Stimulated activated CD4-positive, alpha-beta T cell treated with anti-CD3 and anti-CD28 coated beads, Interleukin-12 subunit alpha, Interleukin-12 subunit beta, amount 100 ng/mL, for 24 hours (primary cell): ENCODE results near the gene PANK4.

Source experiments
- DNase-seq, 2 experiments: peaks; one replicate each; pipeline ENCODE4 v3.0.0-alpha.2; 2020; ENCODE audit warnings: low read depth in 2 of 2

Gene PANK4

DNA sequence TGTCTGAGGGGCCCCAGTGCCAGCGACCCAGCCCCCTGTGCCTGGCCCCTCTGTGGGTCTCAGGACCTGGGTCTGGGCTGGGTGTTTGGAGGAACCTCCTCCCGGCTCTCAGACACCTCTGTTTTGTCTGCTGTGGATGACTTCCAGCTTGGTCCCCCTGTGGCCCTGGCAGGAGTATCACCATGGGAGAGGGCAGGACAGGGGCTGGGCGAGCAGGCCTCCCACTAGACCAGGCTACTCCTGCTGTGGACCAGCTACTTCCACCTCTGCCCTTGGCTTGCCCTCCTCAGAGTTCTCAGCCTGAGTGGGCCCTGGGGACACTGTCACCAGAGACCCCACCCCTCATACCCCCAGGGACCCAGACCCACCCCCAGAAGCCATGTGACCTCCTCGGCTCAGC lies 28.5 kb downstream of the PANK4 start:
- DNase-seq: no peak

DNA sequence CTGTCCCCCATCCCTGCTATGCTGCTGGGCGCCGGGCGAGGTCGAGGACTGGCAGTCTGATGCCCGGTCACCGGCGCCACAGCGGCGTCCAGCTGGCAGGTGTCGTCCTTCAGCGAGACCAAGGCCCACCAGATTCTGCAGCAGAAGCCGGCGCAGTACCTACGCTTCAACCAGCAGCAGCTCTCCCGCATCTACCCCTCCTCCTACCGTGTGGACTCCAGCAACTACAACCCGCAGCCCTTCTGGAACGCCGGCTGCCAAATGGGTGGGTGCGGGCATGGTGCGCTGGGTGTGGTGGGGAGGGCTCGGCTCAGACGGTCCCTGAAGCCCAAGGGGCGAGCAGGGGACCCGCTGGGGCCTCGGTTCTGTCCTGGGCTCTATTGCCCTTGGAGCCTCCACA lies 29.6 kb downstream of the PANK4 start:
- DNase-seq: no peak

DNA sequence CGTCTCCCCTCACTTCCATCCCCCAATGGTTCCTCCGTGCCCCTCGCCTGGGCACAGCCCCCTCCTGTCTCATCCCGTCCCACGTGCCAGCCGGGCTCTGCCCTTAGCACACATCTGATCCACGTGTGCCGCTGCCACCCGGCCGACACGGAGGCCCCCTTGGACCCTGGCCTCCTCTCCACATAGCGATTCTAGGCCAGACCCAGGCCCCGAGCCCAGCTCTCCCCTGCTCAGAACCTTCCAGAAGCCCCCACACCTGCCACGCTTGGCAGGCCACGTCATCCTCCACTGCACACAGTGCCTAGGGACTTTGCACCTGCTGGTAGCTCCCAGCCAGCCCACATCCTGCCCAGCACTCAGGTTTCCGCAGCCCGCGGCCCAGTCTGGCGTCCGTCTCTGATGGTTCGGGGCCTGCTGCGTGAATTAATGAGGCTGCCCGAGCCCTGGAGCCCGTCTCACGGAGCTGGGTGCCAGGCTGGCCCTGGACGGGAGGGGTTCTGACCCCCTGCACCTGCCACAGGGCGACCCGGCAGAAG lies 30.2 kb downstream of the PANK4 start:
- DNase-seq: no peak

DNA sequence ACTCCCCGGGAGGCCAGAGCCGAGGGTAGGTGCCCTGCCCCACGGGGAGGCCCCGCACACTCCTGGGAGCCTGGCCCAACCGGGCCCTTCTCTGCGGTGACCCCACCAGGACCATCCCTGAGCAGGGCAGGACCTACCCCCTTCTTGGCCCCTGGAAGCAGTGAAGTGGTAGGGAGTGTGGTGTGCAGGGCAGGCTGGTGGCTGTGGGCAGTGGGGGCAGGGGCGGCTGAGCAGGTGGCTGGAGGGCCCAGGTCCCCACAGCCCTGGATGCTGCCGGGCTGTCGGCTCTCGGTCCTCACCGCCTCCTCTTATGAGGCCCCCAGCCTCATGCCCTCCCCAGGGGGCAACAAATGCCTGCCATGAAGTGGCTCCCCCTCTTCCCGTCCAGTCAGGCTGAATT lies 30.9 kb downstream of the PANK4 start:
- DNase-seq: no peak

DNA sequence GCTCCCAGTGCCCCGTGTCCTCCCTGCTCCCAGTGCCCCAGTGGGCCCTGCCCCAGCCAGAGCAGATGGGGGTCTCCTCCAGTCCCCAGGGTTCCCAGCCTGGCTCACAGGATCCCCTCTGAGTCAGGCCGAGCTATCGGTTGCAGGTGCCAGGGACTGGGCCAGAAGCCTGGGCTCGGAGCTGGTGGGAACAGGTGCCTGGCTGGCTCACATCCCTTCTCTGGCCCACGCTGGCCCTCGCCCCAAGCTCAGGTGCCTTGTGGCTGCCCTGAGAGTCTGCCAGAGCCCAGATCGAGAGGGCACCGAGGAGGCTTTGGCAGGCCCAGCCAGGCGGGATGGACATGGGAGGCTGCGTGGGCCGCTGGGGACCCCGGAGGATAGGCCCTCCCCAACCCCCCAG lies 31.4 kb downstream of the PANK4 start:
- no peak for DNase-seq

DNA sequence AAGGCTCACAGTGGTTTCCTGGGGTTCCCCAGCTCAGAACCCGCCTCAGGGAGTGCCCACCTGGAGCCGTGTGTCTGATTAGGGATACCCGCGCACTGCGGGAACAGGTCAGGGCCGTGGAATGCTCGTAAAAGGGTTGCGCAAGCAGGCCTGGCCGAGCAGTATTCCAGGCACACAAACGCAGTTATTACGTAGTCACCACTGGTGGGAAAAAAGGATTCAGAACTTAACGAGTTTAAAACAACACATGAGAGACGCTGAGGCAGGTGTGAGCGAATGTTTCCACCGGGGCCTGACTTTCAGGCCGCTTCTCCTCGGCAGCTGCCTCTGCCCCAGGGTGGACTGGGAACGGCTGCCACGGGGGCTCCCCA lies 32.1 kb downstream of the PANK4 start:
- no peak for DNase-seq

DNA sequence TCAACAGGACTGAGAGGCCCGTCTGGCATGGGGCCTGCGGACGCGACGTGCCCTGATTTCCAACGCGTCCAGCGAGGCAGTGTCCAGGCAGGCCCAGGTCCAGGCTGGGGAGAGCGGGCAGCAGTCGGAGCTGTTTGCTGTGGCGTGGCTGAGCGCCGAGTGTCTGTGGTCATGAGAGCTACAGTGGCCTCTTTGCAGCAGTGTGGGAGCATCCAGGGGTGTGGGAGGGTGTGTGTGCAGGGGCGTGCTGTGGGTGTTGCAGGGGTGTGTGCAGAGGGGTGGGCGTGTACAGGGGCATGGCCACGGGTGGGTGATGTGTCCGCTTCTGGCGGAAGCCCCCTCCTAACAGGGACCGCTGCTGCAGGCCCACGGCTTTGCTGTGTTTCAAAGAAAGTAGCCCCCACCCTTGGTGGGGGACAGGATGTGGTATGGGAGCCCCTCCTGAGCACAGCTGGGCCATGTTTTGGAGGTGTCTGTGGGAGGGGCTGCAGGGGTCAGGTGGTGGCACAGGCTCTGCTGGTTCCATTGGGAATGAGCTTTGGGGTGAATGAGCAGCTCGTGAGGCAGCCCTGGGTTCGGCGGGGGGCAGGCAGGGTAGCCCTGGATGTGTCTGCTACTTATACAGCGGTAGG lies 32.6 kb downstream of the PANK4 start:
- no peak for DNase-seq

DNA sequence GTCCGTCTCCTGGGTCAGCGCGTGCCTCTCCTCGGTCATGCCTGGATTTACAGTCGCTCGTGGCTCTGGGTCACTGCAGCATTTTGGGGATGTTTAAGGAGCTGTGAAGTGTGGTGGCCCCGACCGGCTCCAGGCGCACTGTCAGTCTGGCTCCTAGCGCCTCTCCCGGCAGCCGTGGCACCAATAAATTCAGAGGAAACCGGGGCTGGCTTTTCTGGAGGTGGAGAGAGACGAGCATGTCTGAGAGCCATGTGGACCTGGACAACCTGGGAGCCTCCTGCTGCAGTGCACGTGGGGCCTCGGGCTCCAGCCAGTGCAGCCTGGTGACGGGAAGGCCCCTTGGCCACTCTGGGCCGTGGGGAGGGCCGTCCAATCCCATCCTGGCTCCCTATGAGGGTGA lies 33.2 kb downstream of the PANK4 start:
- no peak for DNase-seq

DNA sequence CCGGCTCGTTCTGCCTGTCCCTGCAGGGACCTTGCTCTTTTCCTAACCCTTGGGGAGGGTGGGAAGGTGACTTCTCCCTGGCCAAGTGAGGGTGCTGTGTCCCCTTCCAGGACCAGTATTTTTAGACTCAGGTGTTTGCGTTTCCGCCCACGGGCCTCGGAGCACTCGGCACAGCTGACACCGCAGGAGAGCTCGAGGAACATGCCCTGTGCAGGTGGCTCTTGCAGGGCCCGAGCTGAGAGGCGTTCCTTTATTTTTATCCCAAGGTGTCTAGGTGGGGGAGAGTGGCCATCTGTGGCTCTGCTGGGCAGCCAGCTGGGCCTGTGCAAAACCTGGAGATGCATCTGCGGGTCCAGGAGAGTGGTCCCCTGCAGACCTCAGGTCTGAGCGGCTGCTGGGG lies 34.3 kb downstream of the PANK4 start:
- no peak for DNase-seq

DNA sequence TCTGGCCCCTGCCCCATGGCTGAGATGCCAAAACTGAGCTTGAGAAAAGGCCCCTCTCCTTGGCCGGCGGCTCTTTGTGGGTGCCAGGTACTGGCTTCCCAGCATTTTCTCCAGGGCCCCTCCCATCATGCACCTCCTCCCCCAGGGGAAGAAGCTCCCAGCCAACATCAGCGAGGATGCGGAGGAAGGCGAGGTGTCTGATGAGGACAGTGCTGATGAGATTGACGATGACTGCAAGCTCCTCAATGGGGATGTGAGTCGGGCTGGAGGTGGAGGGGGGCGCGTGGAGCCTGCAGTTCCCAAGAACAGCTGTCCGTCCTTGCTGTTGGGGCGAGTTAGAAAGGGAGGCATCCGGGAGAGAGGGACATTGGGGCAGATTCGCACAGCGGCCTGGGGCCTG lies 36.8 kb downstream of the PANK4 start:
- DNase-seq: no peak

DNA sequence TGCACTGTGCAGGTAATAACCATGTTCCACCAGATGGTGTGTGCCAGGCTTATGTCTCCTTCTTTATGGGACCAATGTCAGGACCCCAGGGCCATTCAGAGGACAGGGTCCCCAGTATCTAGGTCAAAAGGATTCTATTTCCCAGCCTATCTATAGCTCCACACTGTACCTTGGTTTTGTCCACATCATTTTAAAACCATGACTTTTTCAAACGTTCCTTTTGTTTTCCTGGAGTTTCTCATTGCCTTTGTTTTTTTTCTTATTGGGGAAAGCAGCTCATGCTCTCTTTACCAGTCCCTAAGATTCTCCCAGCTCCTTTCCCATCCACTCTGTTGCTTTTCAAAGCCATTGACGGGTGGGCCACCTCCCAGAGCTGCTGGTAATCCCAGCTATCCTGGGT lies 37.7 kb downstream of the PANK4 start:
- DNase-seq: no peak

DNA sequence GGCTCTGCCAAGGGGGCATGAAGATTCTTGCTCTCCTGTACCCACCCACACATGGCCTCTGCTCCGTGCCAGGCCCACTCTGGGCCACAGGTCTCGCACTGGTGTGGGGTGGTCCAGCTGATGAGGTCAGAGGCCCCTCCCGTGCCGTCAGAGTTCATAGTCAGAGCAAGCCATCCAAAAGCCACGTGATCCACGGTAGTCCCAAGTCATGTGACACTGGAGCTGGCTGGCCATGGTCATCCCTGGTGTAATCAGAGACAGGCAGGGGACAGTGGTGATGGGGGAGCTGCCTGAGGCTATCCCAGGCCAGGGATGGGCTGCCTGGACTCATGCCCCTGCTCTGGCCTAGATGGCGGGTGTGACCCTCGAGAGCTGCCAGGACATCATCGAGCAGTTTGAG lies 39.8 kb downstream of the PANK4 start:
- DNase-seq: no peak

DNA sequence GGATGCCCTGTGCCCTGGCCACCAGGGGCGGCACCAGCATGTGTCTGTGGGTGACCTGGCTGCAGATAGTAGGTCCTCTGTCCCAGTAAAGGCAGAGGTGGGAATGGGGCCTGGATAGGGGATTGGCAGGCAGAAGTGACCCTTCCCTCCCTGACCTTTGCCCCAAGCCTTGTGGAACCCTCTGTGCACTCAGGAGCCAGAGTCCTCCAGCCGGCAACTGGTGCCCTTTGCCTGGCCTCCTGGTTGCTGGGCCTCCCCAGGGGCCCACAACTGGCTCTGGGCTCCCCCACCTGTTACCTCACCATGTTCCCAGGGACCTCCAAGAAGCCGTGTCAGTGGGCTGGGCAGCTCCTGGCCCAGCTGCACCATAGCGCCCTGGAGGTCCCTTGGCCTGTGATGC lies 40.4 kb downstream of the PANK4 start:
- DNase-seq: no peak

DNA sequence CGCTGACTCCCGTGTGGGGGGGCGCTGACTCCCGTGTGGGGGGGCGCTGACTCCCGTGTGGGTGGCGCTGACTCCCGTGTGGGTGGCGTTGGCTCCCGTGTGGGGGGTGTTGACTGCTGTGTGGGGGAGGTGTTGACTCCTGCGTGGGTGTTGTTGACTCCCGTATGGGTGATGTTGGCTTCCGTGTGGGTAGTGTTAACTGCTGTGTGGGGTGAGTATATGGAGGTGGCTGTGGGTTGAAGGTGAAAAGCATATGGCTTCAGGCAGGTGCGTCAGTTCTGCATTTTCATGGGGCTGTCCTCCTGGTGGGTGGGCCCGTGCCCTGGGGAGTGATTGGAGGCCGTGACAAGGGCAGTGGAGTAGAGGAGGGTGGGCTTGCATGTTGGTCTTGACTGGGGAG lies 42.4 kb downstream of the PANK4 start:
- no peak for DNase-seq

DNA sequence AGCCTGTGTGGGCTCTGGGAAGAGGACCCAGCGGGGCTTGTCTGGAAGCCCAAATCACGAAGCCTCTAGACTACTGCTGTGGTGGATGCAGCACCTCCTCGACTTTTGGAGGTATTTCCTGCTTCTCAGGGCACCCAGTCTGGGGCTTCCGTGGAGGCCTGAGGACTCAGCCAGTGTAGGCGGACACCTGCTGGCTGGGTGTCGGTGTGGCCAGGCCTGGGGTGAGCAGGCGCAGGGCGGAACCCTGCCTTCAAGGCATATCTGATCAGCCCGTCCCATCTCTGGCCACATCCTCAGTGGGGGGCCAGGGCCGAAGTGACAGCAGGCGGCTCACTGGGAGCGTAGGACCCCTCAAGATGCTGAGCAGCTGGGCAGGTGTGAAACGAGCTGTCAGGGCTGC lies 43.4 kb downstream of the PANK4 start:
- no peak for DNase-seq

DNA sequence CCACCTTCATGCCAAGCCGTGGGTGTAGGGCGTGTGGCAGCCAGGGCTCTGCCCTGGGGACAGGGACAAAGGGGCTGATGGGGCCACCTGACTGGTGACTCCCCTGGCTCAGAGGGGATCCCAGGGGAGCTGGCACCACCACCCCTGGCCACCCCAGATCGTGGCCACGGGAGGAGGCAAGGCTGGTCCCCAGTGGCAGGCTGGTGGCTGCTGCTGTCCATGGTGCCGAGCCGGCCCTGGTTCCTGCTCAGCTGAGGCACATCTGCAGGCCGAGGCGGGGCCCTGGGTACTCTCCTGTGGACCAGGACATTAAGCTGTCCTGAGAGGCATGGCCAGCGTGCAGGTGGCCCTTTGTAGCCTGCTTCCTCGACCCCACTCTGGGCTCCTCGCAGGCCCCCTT lies 43.8 kb downstream of the PANK4 start:
- no peak for DNase-seq

DNA sequence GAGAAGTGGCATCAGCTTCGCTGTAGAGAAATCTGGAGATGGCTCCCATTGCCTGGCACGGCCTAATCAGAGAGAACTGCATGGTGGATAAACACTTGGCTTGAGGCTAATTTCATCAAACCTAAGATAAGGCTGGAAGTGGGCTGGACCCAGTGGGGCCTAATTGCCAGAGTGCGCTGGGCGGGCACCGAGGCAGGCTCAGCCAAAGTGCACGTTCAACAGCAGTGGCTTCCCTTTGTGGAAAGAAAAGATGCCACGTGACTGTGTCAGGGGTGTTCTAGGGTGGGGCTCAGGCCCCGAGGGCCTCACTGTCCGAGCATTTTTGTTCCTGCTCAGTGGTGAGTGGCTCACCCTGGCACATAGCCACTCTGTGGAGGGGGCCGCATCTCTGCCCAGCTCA lies 44.5 kb downstream of the PANK4 start:
- no peak for DNase-seq

DNA sequence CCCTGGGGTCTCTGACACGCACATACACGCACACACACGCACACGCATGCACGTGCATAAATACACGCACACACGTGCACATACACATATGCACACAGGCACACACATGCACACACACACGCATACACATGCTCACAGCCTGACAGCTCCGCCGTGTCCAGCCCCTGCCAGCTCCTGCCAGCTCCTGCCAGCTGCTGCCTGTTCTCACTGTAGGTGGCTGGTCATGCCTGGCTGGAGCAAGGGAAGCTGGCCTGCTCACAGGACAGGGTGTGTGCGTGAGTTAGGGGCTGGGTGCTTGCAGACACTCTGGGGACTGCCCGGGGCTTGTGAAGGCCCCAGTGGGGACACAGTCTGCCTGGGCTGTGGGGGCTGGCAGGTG lies 45.4 kb downstream of the PANK4 start:
- DNase-seq: no peak

DNA sequence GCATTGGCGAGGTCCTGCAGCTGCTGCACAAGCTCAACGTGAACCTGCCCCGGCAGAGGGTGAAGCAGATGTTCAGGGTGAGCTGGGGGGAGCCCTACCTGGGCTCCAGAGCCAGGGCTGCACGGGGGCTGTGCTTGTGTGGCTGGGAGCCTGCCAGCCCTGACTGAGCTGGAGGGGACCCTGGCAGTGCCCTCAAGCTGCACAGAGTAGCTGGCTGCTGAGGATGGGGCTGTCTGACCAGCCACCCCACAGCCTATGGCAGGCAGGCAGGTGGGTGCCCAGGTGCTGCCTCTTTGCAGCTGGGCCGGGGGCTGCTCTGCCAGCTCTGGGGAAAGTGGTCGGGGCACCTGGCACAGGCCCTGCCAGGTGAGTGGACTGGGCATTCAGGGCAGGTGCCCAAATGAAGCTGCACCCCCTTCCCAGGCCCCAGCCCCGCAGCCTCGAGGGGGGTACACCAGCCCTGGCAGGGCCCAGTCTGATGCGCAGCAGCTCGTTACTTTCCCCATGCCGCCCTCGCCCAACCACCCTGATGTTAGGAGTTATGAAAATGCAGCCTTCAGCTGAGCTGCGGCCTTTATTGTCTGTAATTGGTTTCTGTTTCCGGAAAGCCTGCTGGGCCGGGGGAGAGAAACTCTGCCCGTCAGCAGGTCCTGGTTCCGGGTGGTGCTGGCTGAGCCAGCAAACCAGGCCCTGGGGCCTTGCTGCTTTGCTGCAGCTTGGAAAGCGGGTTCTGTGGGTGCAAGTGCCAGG lies 46.0 kb downstream of the PANK4 start:
- DNase-seq: no peak

DNA sequence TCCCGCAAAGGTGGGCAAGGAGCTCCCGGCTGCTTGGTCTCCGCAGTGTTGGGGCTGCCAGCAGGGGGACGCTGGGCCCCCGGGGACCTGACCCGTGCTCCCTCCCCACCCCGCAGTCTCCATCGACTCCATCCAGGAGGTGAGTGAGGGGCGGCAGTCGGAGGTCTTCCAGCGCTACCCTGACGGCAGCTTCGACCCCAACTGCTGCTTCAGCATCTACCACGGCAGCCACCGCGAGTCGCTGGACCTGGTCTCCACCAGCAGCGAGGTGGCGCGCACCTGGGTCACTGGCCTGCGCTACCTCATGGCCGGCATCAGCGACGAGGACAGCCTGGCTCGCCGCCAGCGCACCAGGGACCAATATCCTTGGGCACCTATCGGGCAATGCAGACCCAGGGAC lies 46.8 kb downstream of the PANK4 start:
- no peak for DNase-seq

DNA sequence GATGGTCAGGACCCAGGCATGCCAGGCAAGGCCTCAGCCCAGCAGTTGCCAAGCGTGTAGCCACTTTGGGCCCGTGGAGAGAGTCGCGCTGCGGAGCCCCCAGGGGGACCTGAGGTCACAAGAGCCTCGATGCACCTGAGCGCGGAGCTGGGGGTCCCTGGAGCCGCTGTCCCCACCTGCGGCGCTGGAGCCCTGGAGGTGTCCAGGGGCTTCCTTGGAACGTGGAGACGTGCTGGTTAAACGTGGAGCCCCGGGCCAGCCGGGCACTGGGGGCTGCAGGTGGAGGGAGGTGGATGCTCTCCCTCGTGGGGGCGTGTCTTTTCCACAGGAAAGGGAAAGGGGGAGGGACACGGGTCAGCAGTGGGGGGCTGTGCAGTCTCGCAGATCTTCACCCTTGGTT lies 47.2 kb downstream of the PANK4 start:
- DNase-seq: no peak

DNA sequence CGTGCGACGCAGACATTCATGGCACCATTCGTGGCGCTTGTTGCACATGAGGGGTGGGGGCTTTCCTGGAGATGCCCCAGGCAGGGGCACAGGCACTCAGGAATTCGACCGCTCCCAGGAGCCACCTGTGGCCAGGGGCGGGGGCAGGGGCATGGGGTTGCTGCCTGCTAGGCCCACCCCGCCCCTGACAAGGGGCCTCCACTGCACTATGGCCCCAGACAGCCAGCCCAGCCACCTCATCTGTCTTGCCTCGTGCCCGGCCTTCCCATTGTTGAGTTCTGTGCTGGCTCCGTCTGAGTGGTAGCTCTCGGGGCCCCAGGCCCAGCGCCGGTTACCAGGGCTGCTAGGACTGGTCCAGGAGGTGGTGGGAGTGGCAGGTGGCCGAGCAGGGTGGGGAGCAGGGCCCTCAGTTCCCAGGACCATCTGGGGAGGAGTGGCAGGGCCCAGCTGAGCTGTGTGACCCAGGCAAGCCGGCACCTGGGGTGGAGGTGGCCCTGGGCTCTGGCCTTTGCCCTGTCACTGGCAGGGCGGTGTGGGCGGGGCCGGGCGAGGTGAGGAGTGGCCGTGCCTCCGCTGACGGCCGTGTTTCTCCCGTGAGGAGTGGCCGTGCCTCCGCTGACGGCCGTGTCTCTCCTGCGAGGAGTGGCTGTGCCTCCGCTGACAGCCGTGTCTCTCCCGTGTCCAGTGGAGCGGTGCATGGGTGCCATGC lies 48.5 kb downstream of the PANK4 start:
- DNase-seq: no peak

DNA sequence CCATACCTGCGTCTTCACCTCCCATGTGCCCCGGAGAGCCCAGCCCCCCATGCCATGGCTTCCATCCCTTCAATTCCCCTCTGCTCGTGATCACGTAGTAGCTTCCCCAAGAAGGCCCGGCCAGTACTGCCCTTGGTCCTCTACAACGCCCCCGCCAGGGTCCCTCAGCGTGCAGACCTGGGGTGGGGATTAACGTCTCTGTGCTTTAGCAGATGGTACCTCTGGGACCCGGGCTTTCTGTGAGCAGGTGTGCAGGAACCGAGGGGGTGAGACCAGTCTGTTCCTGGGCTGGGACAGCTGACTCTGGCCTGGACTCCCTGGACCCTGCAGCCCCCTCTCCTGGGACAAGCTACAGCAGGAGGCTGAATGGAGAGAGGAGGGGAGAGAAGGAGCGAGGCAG lies 49.1 kb downstream of the PANK4 start:
- DNase-seq: no peak
